ENCODE measurements around the gene DGCR2. TPM values are rescaled to one million over a fixed set of nuclear protein-coding genes. Genes with fewer than 3 reads are reported as not detected.

Gene DGCR2
- total and polyA plus RNA-seq, 12 donors, result 24.3 to 70.1 (median 51.9) TPM

DNA sequence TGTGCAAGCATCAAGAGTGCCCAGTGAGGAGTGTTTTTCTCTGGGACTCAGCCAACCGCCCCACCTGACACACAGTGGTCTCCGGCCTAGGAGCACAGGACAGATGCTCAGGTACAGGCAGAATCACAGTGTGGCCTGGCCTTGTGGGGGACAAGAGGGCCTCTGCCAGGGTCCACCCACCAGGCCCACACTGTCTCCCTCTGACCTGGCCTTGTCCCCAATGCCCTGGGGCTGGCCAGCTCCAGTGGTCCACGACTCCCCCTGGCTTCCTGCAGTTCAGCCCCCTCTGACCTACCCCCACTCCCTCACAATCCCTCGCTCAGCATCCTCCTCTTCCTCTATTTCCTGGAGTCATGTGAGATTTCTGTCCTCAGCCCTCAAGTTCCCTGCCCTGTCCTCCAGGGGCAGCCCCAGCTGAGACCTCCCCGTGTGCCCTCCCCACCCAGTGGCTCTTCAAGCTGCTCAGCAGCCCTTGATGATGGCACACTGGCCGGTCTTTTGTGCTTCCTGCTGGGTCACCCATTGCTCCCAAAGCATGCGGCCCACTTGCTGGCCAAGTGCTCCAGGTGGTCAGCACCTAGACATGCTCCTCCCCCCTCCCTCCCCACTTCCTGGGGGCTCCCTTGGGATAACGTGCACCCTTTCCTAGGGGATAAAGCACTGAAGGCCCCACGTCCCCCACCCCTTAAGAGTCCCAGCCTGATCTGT is 10.6 kb upstream of the DGCR2 start:
- TF ChIP-seq, protein P1, sequence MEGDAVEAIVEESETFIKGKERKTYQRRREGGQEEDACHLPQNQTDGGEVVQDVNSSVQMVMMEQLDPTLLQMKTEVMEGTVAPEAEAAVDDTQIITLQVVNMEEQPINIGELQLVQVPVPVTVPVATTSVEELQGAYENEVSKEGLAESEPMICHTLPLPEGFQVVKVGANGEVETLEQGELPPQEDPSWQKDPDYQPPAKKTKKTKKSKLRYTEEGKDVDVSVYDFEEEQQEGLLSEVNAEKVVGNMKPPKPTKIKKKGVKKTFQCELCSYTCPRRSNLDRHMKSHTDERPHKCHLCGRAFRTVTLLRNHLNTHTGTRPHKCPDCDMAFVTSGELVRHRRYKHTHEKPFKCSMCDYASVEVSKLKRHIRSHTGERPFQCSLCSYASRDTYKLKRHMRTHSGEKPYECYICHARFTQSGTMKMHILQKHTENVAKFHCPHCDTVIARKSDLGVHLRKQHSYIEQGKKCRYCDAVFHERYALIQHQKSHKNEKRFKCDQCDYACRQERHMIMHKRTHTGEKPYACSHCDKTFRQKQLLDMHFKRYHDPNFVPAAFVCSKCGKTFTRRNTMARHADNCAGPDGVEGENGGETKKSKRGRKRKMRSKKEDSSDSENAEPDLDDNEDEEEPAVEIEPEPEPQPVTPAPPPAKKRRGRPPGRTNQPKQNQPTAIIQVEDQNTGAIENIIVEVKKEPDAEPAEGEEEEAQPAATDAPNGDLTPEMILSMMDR (IDR thresholded peaks at IDR 0.05), result no peak
- TF ChIP-seq POLR2A (IDR thresholded peaks at IDR 0.05), result no peak
- H3K36me3 ChIP-seq (replicated peaks in 1 of 2), result peaks cover 0 to 48% of the 10 kb centered on the region in 2 donors

DNA sequence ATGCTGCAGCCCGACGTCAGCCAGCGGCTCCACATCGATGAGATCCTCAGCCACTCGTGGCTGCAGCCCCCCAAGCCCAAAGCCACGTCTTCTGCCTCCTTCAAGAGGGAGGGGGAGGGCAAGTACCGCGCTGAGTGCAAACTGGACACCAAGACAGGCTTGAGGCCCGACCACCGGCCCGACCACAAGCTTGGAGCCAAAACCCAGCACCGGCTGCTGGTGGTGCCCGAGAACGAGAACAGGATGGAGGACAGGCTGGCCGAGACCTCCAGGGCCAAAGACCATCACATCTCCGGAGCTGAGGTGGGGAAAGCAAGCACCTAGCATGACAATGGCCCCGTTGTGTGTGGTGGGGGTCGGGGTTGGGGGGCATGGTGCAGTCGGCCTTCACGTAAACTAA is 9.9 kb upstream of the DGCR2 start:
- WGBS, 4 donors, result 90 to 97% (median 96%) methylated on average over 14 to 20 of the region's 20 CpGs
- TF ChIP-seq, protein P1 (IDR thresholded peaks at IDR 0.05), result no peak
- TF ChIP-seq POLR2A (IDR thresholded peaks at IDR 0.05), result no peak

More for the DNA sequence above, 10.6 kb upstream of the DGCR2 start:
- Histone ChIP-seq H3K4me3 (no peak overlapping the region), H3K27me3 (no peaks in the 10 kb centered on the region), H3K27ac (no peak overlapping the region), H3K9me3 (replicated peaks in 1 of 3) (no peaks in the 10 kb centered on the region), H3K4me1 (replicated peaks in 1 of 2) (no peaks in the 10 kb centered on the region)
- intact Hi-C loops (cut with DNase I), result no loop called here
- WGBS, 4 donors, result 88 to 97% (median 93%) methylated on average over 6 to 9 of the region's 9 CpGs
- DNase-seq, result no peak

DNA sequence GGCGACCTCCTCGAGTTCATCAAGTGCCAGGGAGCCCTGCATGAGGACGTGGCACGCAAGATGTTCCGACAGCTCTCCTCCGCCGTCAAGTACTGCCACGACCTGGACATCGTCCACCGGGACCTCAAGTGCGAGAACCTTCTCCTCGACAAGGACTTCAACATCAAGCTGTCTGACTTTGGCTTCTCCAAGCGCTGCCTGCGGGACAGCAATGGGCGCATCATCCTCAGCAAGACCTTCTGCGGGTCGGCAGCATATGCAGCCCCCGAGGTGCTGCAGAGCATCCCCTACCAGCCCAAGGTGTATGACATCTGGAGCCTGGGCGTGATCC is 9.4 kb upstream of the DGCR2 start:
- H3K4me3 ChIP-seq, result no peak overlapping the region
- no peak overlapping the region for H3K27ac ChIP-seq
- no peaks in the 10 kb centered on the region for H3K27me3 ChIP-seq
- H3K36me3 ChIP-seq (replicated peaks in 1 of 2), result peaks cover 0 to 36% of the 10 kb centered on the region in 2 donors
- WGBS, 4 donors, result 96 to 98% (median 97%) methylated on average over 9 to 19 of the region's 19 CpGs
- TF ChIP-seq, protein P1 (IDR thresholded peaks at IDR 0.05), result no peak
- no peak for TF ChIP-seq POLR2A (IDR thresholded peaks at IDR 0.05)
- no peaks in the 10 kb centered on the region for H3K9me3 ChIP-seq (replicated peaks in 1 of 3)
- H3K4me1 ChIP-seq (replicated peaks in 1 of 2), result no peaks in the 10 kb centered on the region
- DNase-seq, result no peak
- intact Hi-C loops (cut with DNase I), result no loop called here

More for the DNA sequence above, 9.9 kb upstream of the DGCR2 start:
- H3K27me3 ChIP-seq, result no peaks in the 10 kb centered on the region
- peaks cover 0 to 41% of the 10 kb centered on the region in 2 donors for H3K36me3 ChIP-seq (replicated peaks in 1 of 2)
- H3K9me3 ChIP-seq (replicated peaks in 1 of 3), result no peaks in the 10 kb centered on the region
- no peak overlapping the region for H3K27ac ChIP-seq
- H3K4me3 ChIP-seq, result no peak overlapping the region
- no peaks in the 10 kb centered on the region for H3K4me1 ChIP-seq (replicated peaks in 1 of 2)
- DNase-seq, result no peak
- intact Hi-C loops (cut with DNase I), result no loop called here

DNA sequence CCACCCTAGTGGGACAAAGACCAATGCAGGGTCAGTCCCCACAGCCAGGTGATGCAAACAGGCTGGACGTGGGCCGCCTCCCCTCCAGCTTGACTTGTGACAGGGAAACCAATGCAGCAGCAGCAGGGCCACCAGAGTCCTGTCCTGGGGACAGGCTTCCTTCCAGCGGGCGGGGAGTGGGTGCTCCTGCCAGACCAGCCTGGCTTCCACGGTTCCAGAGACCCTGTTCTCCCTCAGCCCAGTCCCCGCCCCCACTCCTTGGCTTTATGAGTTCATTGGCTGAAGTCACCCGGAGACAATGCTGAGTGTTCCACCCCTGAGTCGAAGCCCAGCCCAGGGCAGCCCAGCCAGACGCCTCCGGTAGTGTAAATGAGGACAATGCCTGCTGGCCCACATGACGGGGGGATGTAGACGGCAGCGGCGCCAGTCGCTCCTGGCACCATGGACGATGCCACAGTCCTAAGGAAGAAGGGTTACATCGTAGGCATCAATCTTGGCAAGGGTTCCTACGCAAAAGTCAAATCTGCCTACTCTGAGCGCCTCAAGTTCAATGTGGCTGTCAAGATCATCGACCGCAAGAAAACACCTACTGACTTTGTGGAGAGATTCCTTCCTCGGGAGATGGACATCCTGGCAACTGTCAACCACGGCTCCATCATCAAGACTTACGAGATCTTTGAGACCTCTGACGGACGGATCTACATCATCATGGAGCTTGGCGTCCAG is 8.9 kb upstream of the DGCR2 start, which contains the start of gene TSSK2:
TSSK2 (plus strand) TSS at position 350 of the 726 bp plus-strand sequence; CDS start at position 442, 92 bp downstream.
- H3K4me1 ChIP-seq (replicated peaks in 1 of 2), result no peaks in the 10 kb centered on the region
- H3K27ac ChIP-seq, result no peak within 1 kb of the TSS
- no peak for DNase-seq
- intact Hi-C loops (cut with DNase I), result no loop called here
- H3K4me3 ChIP-seq, result no peak within 1 kb of the TSS
- H3K36me3 ChIP-seq (replicated peaks in 1 of 2), result peaks cover 0 to 31% of the 10 kb centered on the region in 2 donors
- TF ChIP-seq, protein P1 (IDR thresholded peaks at IDR 0.05), result no peak
- no peak for TF ChIP-seq POLR2A (IDR thresholded peaks at IDR 0.05)
- WGBS, 4 donors, result 89 to 98% (median 92%) methylated on average over 9 to 27 of the region's 27 CpGs
- H3K9me3 ChIP-seq (replicated peaks in 1 of 3), result no peaks in the 10 kb centered on the region
- H3K27me3 ChIP-seq, result no peaks in the 10 kb centered on the region

Measured in adrenal gland (tissue), 12 donors.